HepG2 (cell line): ENCODE data around the gene RNF208. TPM values are rescaled to one million over a fixed set of nuclear protein-coding genes. Genes with fewer than 3 reads are reported as not detected.

Experiments used
- AKAP8 ChIP-seq: sonication (generic); formaldehyde crosslinking; IDR thresholded peaks from 2 replicates; pipeline ENCODE4 v1.5.1; 2020; ENCODE audit warnings: mild to moderate bottlenecking, missing genetic modification reagents
- ATM ChIP-seq: fragments of 450-650 bp; IDR thresholded peaks from 2 replicates; pipeline ENCODE4 v1.7.1; 2017; ENCODE audit warnings: mild to moderate bottlenecking, borderline replicate concordance
- FOSL2 ChIP-seq: sonication (generic); formaldehyde crosslinking; IDR thresholded peaks from 2 replicates; pipeline ENCODE4 v1.4.0; 2020; ENCODE audit warnings: missing genetic modification reagents
- GATAD2A ChIP-seq: IDR thresholded peaks from 2 replicates; pipeline ENCODE4 v1.6.1; 2016
- HINFP ChIP-seq: sonication (generic); formaldehyde crosslinking; IDR thresholded peaks from 2 replicates; pipeline ENCODE4 v1.4.0; 2020; ENCODE audit warnings: low read depth, mild to moderate bottlenecking, missing genetic modification reagents
- KLF16 ChIP-seq, 2 experiments: sonication (generic) in 1 of 2; formaldehyde crosslinking in 1 of 2; IDR thresholded peaks; 2 replicates each; pipeline versions ENCODE4 v1.6.1 to v1.8.0; 2016 to 2023; ENCODE audit warnings: missing genetic modification reagents in 2 of 2, missing compliant biosample characterization in 1 of 2
- MTA1 ChIP-seq: sonication (generic); formaldehyde crosslinking; IDR thresholded peaks from 2 replicates; pipeline ENCODE4 v1.4.0; 2020; ENCODE audit warnings: missing genetic modification reagents, mild to moderate bottlenecking, borderline replicate concordance
- MXD1 ChIP-seq: sonication (generic); formaldehyde crosslinking; IDR thresholded peaks from 2 replicates; pipeline ENCODE4 v1.4.0; 2020; ENCODE audit warnings: mild to moderate bottlenecking, missing genetic modification reagents
- NFIB ChIP-seq: sonication (generic); formaldehyde crosslinking; IDR thresholded peaks from 2 replicates; pipeline ENCODE4 v1.9.0; 2021; ENCODE audit warnings: missing genetic modification reagents, mild to moderate bottlenecking, borderline replicate concordance
- SAP130 ChIP-seq: IDR thresholded peaks from 2 replicates; pipeline ENCODE4 v1.6.1; 2016; ENCODE audit warnings: low read depth
- SPEN ChIP-seq: sonication (generic); formaldehyde crosslinking; IDR thresholded peaks from 2 replicates; pipeline ENCODE4 v1.5.1; 2020; ENCODE audit warnings: low read depth, mild to moderate bottlenecking, missing genetic modification reagents
- TEAD3 ChIP-seq: optimal IDR thresholded peaks from 2 replicates; pipeline ENCODE3; 2016; ENCODE audit warnings: borderline replicate concordance
- ZBTB7A ChIP-seq: sonication (generic); formaldehyde crosslinking; IDR thresholded peaks from 2 replicates; pipeline ENCODE4 v1.8.0; 2022; ENCODE audit warnings: mild to moderate bottlenecking, missing genetic modification reagents
- ZFP91 ChIP-seq: sonication (generic); formaldehyde crosslinking; IDR thresholded peaks from 2 replicates; pipeline ENCODE4 v1.9.0; 2022; ENCODE audit warnings: missing genetic modification reagents, mild to moderate bottlenecking, borderline replicate concordance
- ZNF317 ChIP-seq: sonication (generic); formaldehyde crosslinking; IDR thresholded peaks from 2 replicates; pipeline ENCODE4 v1.5.0; 2020; ENCODE audit warnings: mild to moderate bottlenecking, missing genetic modification reagents
- ZNF569 ChIP-seq: sonication (generic); formaldehyde crosslinking; IDR thresholded peaks from 2 replicates; pipeline ENCODE4 v1.5.0; 2020; ENCODE audit warnings: mild to moderate bottlenecking, missing genetic modification reagents, moderate library complexity, borderline replicate concordance
- polyA plus RNA-seq, 8 experiments: library from polyadenylated mRNA; depleted of rRNA in 3 of 8; stranded (reverse) in 7 of 8; unstranded in 1 of 8; fragments of >200 nt; fragmentation: Illumina TruSeq in 4 of 8; extraction: Trizol in 4 of 8; gene quantifications; 2 replicates each; pipeline versions ENCODE4 v1.2.1 to v1.2.3, GENCODE V29; 2011 to 2016; ENCODE audit warnings: low read depth in 4 of 8, missing spikeins in 1 of 8, mixed read lengths in 1 of 8; ENCODE audit not compliant: insufficient read depth in 1 of 8
- total RNA-seq, 5 experiments: library from RNA; depleted of rRNA; stranded (reverse); fragments of >200 nt; fragmentation: Illumina TruSeq; extraction: Trizol; gene quantifications; 2 replicates each; pipeline ENCODE4 v1.2.3, GENCODE V29; 2016; ENCODE audit warnings: low read depth in 1 of 5
- TF ChIP-seq, protein P1 (sequence below): sonication (generic); formaldehyde crosslinking; conservative IDR thresholded peaks from 2 replicates; pipeline ENCODE4 v1.4.0; 2020; ENCODE audit warnings: mild to moderate bottlenecking, missing genetic modification reagents, moderate library complexity

The RNF208 gene
- total and polyA plus RNA-seq, 2 of the 13 experiments (the other 11 are each of a cell fraction or from before 2014, with no cell fraction given): 1.6 to 2.1 TPM

DNA sequence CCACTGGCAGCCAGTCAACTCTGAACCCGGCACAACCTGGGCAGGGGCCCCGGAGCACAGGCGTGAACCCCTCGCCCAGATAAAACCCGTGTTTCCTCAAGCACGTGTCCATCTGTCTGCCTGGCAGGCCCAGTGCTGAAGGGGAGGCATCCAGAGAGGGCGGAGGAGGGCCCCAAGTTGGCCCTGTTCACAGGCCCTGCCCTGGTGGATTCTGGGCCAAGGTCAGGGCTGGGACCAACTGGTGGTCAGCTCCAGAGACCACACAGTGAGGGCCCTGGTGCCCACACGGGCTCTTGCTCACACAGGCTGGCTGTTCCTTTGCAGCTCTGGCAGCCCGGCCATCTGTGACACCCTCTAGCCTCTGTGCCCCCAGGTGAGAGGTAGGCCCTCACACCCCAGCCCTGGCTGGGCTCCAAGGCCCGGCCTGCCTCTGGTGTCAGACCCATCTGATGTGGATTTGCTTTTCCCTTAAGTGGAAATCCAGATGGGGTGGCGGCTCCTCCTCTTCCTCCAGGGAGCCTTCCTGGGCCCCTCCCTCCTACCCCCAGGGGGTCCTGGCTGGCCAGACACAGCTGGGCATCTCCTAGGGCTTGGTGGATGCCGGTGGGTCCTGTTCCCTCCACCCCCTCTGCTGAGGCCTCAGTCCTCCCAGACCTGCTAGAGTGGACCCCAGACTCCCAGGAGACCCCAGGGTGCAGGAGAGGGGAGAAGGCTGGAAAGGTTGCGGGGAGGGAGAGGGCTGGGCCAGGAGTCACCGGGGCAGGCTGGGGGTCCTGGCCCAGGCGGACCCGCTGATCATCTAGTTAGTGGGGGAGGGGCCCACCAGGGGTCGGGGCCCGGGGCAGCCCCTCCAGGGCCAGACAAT is 28.5 kb upstream of the RNF208 start (continued):
- TF ChIP-seq ZNF317 (CRISPR knock-in tag) (0 out of 2 replicates have a peak, but pooled peaks have one; percentile 30), SPEN (CRISPR knock-in tag) (peak; percentile 47; the same call in 1 of the 2 replicates), TEAD3 (no peak), ZFP91 (peak; percentile 57; the same call in 1 of the 2 replicates), FOSL2 (CRISPR knock-in tag) (no peak), ATM (no peak), MTA1 (CRISPR knock-in tag) (no peak; the same call in 1 of the 2 replicates), ZNF569 (CRISPR knock-in tag) (no peak), AKAP8 (CRISPR knock-in tag) (peak; percentile 86; the same call in 1 of the 2 replicates), NFIB (CRISPR knock-in tag) (no peak), ZBTB7A (CRISPR knock-in tag) (peak; percentile 31; the same call in 1 of the 2 replicates), KLF16 (CRISPR knock-in tag; IDR thresholded peaks at IDR 0.05) (no peak), MXD1 (CRISPR knock-in tag) (peak; percentile 47; the same call in 1 of the 2 replicates), GATAD2A (peak; percentile 22; the same call in 1 of the 2 replicates), HINFP (CRISPR knock-in tag) (0 out of 2 replicates have a peak, but pooled peaks have one; percentile 49), SAP130 (CRISPR knock-in tag) (peak; percentile 65)
- TF ChIP-seq, protein P1, sequence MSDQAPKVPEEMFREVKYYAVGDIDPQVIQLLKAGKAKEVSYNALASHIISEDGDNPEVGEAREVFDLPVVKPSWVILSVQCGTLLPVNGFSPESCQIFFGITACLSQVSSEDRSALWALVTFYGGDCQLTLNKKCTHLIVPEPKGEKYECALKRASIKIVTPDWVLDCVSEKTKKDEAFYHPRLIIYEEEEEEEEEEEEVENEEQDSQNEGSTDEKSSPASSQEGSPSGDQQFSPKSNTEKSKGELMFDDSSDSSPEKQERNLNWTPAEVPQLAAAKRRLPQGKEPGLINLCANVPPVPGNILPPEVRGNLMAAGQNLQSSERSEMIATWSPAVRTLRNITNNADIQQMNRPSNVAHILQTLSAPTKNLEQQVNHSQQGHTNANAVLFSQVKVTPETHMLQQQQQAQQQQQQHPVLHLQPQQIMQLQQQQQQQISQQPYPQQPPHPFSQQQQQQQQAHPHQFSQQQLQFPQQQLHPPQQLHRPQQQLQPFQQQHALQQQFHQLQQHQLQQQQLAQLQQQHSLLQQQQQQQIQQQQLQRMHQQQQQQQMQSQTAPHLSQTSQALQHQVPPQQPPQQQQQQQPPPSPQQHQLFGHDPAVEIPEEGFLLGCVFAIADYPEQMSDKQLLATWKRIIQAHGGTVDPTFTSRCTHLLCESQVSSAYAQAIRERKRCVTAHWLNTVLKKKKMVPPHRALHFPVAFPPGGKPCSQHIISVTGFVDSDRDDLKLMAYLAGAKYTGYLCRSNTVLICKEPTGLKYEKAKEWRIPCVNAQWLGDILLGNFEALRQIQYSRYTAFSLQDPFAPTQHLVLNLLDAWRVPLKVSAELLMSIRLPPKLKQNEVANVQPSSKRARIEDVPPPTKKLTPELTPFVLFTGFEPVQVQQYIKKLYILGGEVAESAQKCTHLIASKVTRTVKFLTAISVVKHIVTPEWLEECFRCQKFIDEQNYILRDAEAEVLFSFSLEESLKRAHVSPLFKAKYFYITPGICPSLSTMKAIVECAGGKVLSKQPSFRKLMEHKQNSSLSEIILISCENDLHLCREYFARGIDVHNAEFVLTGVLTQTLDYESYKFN: peak; percentile 56
